Astrocyte (in vitro differentiated cells and primary cell): ENCODE measurements around the gene EXPH5.

Experiments used
- CTCF ChIP-seq: IDR thresholded peaks from 2 replicates; pipeline ENCODE4 v1.5.1; 2011; ENCODE audit warnings: low read depth, mild to moderate bottlenecking, inconsistent platforms, low read length, moderate library complexity; ENCODE audit not compliant: insufficient read depth
- EZH2 ChIP-seq: IDR thresholded peaks from 2 replicates; pipeline ENCODE4 v1.6.1; 2012; ENCODE audit warnings: mild to moderate bottlenecking, low read length, inconsistent platforms; ENCODE audit not compliant: insufficient read depth

DNA sequence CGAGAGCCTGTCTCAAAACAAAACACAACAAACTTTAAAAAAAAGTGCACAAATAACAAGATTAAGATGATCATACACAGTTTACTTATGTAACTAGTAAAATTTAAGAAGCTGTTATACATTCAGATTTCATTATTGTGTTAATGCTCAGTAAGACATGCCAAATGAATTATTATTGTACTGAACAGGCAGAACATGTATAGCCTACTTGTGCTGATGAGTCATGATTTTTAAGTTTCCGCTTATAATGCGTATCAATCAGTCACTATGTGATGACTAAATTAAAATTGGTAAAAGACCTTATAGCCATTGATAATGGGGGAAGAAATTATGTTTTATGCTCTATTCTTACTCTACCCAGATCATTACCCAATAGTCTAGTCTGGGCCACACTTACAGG lies 20.5 kb upstream of the EXPH5 start:
- TF ChIP-seq CTCF (no peak), EZH2 (no peak)
